Ovary (tissue), 10 donors: ENCODE measurements around the gene KCNS1. TPM values are rescaled to one million over a fixed set of nuclear protein-coding genes. Genes with fewer than 3 reads are reported as not detected.
"Not testable (repeated sequence)": the region's sequence is repeated elsewhere in the genome, so short reads cannot be mapped to it uniquely, and the experiment has no call there.

Experiments
- DNase-seq, 5 donors: peaks; one replicate each; pipeline ENCODE4 v3.0.0-alpha.2; 2019 to 2020
- H3K27ac ChIP-seq, 2 donors: fragments of 200-600 bp; one replicate each; pipeline versions ENCODE4 v1.5.1 to v1.8.0; 2019 to 2022
- H3K27me3 ChIP-seq: fragments of 200-600 bp; one replicate; pipeline ENCODE4 v1.8.0; 2022
- H3K36me3 ChIP-seq: fragments of 200-600 bp; sonication (generic); one replicate; pipeline ENCODE4 v1.5.1; 2019
- H3K4me1 ChIP-seq: one replicate; pipeline ENCODE4 v1.8.1; 2013; ENCODE audit warnings: mild to moderate bottlenecking, moderate library complexity; ENCODE audit not compliant: insufficient read depth
- H3K4me3 ChIP-seq: fragments of 200-600 bp; sonication (generic); one replicate; pipeline ENCODE4 v1.5.1; 2017
- H3K9me3 ChIP-seq, 2 donors: fragments of 200-600 bp in 1 of 2; sonication (generic) in 1 of 2; one replicate each; pipeline versions ENCODE4 v1.5.1 to v1.8.1; 2013 to 2019; ENCODE audit warnings: mild to moderate bottlenecking in 1 of 2, moderate library complexity in 1 of 2
- CTCF ChIP-seq, 3 donors: fragments of 450-650 bp in 2 of 3; fragments of 200-600 bp in 1 of 3; IDR thresholded peaks; one replicate each; pipeline versions ENCODE4 v1.5.1 to v1.8.0; 2016 to 2022; ENCODE audit warnings: antibody characterized with exemption in 3 of 3, mild to moderate bottlenecking in 1 of 3
- EP300 ChIP-seq: sonication (generic); formaldehyde crosslinking; IDR thresholded peaks from one replicate; pipeline ENCODE4 v1.6.1; 2017; ENCODE audit warnings: antibody characterized with exemption
- POLR2A ChIP-seq: fragments of 450-650 bp; IDR thresholded peaks from one replicate; pipeline ENCODE4 v1.6.1; 2017; ENCODE audit warnings: antibody characterized with exemption, mild to moderate bottlenecking, moderate library complexity
- WGBS, 3 donors: extraction: QIAGEN DNeasy Blood & Tissue Kit in 1 of 3; methylation state at CpG; one replicate each; pipeline versions ENCODE4 v1.1.5 to v1.1.7; 2013 to 2017; 5-methylcytosine and 5-hydroxymethylcytosine counted together
- intact Hi-C, 4 donors: fragments of 100-400 bp; cut with DNase I; formaldehyde crosslinking; loops; one replicate each; pipeline versions ENCODE4 v1.11.0 to v1.15.1; 2022 to 2023
- long read RNA-seq, 3 donors: library from polyadenylated mRNA in 2 of 3; unstranded in 2 of 3; transcript quantifications; one replicate each; pipeline ENCODE4 v2.0.0 and lab custom pipeline, GENCODE V29; 2021 to 2026
- polyA plus RNA-seq, 2 donors: library from polyadenylated mRNA; stranded (reverse); fragments of 200-250 nt in 1 of 2; fragments of 350-450 nt in 1 of 2; fragmentation: Illumina TruSeq in 1 of 2; extraction: RNeasy Lipid Tissue Mini Kit (QIAGEN cat#74804) in 1 of 2; gene quantifications; one replicate each; pipeline ENCODE4 v1.2.3, GENCODE V29; 2013 to 2014
- total RNA-seq, 7 donors: library from RNA; depleted of rRNA in 2 of 7; stranded (reverse); fragments of >200 nt in 2 of 7; fragmentation: NEBNext Ultra II Directional in 3 of 7; extraction: Animal tissue kit (Norgen Biotek cat#: 25700) in 3 of 7; gene quantifications; one replicate each; pipeline versions ENCODE4 v1.1.0 to v1.2.4, GENCODE V29; 2016 to 2023
- donor health status: DM: no; HTN: no; CAD: no; lungs with moderate emphysema.
- donor health status: DM: no; HTN: no; CAD: no.
- donor health status: Bipolar disorder and iron deficiency.
- donor health status: DM: yes; HTN: yes; CAD: no.
- donor health status: DM: no; HTN: no; CAD: no.
- donor health status: DM: yes; HTN: yes; CAD: no.

The KCNS1 gene
- not detected for total RNA-seq
- under 1 TPM; 0.02 to 0.80 TPM for polyA plus RNA-seq
- long read RNA-seq, donor 1: 0 reads
- long read RNA-seq, donor 2: 0 reads
- long read RNA-seq, donor 3: 0 reads

GRCh38 chr20:45100563-45101245, at the start of gene KCNS1:
Gene KCNS1, minus strand, starts transcription at chr20:45101127. Its CDS starts 1,891 bp downstream, at chr20:45099236.
- Histone ChIP-seq H3K4me3 (no peak within 1 kb of the TSS), H3K27me3 (no peaks in the 10 kb centered on the region), H3K4me1 (no peaks in the 10 kb centered on the region), H3K36me3 (no peaks in the 10 kb centered on the region), H3K27ac (no peak within 1 kb of the TSS), H3K9me3 (no peaks in the 10 kb centered on the region)
- no peak for DNase-seq
- TF ChIP-seq EP300: no peak
- no peak for TF ChIP-seq CTCF (IDR thresholded peaks at IDR 0.05)
- TF ChIP-seq POLR2A: no peak
- 3 to 8% (median 7%) methylated on average over 20 to 38 of the region's 38 CpGs for WGBS, 3 donors
- intact Hi-C loops: no loop called here

- TF ChIP-seq EP300: no peak
- TF ChIP-seq POLR2A: no peak
- no peak for TF ChIP-seq CTCF (IDR thresholded peaks at IDR 0.05)
- intact Hi-C loops: no loop called here
- Histone ChIP-seq H3K36me3 (no peaks in the 10 kb centered on the region), H3K27ac (no peak overlapping the region), H3K27me3 (no peaks in the 10 kb centered on the region), H3K4me1 (no peaks in the 10 kb centered on the region), H3K9me3 (no peaks in the 10 kb centered on the region), H3K4me3 (no peak overlapping the region)
- 84 to 87% (median 85%) methylated on average over 3 of the region's 3 CpGs for WGBS, 3 donors
- no peak for DNase-seq
These were observed 48.1 kb upstream of the KCNS1 start for GRCh38 chr20:45149062-45149461.

GRCh38 chr20:45140836-45141235, 39.9 kb upstream of the KCNS1 start:
- Histone ChIP-seq H3K4me1 (no peaks in the 10 kb centered on the region), H3K27me3 (no peaks in the 10 kb centered on the region), H3K4me3 (no peak overlapping the region), H3K36me3 (no peaks in the 10 kb centered on the region), H3K9me3 (no peaks in the 10 kb centered on the region), H3K27ac (no peak overlapping the region)
- TF ChIP-seq CTCF (IDR thresholded peaks at IDR 0.05) (no peak), POLR2A (no peak), EP300 (no peak)
- no peak for DNase-seq
- intact Hi-C loops: no loop called here
- WGBS, 3 donors: 61 to 64% (median 63%) methylated on average over 4 of the region's 4 CpGs

- H3K4me1 ChIP-seq, H3K9me3 ChIP-seq, H3K36me3 ChIP-seq, DNase-seq, intact Hi-C loops, H3K4me3 ChIP-seq, H3K27me3 ChIP-seq, H3K27ac ChIP-seq: not testable (repeated sequence)
- 85 to 96% (median 87%) methylated on average over 5 of the region's 5 CpGs for WGBS, 3 donors
These were observed 38.9 kb upstream of the KCNS1 start for GRCh38 chr20:45139733-45140375.
